HepG2 (cell line): Measurements from ENCODE around the gene PCDHGC5. TPM values are rescaled to one million over a fixed set of nuclear protein-coding genes. Genes with fewer than 3 reads are reported as not detected.

Experiments
- ATAC-seq: fragments of 200-7000 bp; cut with Tn5 transposase; 3 replicates; pipeline ENCODE4 v1.9.1; 2020; ENCODE audit warnings: mild to moderate bottlenecking, moderate library complexity
- BruUV-seq: library from RNA; stranded (reverse); fragments of 400-500 nt; replicated peaks from 2 replicates; lab custom pipeline; 2021; lab: Mats Ljungman, UMichigan
- CTCF ChIA-PET: fragments of 300-600 bp; formaldehyde crosslinking; extraction: SDS; loops from one replicate; lab custom pipeline; 2021; ENCODE audit warnings: low total read pairs, inconsistent platforms, low intra/inter-chr PET ratio; lab: Yijun Ruan, JAX
- POLR2A ChIA-PET: fragments of 350-600 bp; sonication (Branson Sonifier 250); formaldehyde crosslinking; loops from one replicate; lab custom pipeline; 2020; ENCODE audit warnings: antibody characterized with exemption, inconsistent platforms; lab: Yijun Ruan, JAX
- DNase-seq: peaks from one replicate; pipeline ENCODE4 v3.0.0-alpha.2; 2015; ENCODE audit warnings: low spot score
- FAIRE-seq: peaks from 3 replicates; lab custom pipeline; 2011; peaks lifted over from hg19 to GRCh38; lab: Jason Lieb, UNC
- H2AFZ ChIP-seq: one replicate; pipeline ENCODE4 v1.6.1; 2011; ENCODE audit warnings: low read length, inconsistent platforms
- H3K27ac ChIP-seq: fragments of 300-600 bp; 3 replicates; pipeline ENCODE4 v1.8.0; 2011; ENCODE audit warnings: mixed run types, mild to moderate bottlenecking, mixed read lengths, low read length, inconsistent platforms; ENCODE audit not compliant: insufficient read depth; ENCODE audit errors: extremely low read length
- H3K27me3 ChIP-seq, 2 experiments: fragments of 200-600 bp in 1 of 2; 2 replicates in 1 of 2; 3 replicates in 1 of 2; pipeline versions ENCODE4 v1.6.0 to v1.8.0; 2011; ENCODE audit warnings: low read length in 2 of 2, mild to moderate bottlenecking in 2 of 2, moderate library complexity in 2 of 2, inconsistent platforms in 1 of 2; ENCODE audit not compliant: insufficient read depth in 2 of 2, control insufficient read depth in 1 of 2
- H3K36me3 ChIP-seq, 2 experiments: fragments of 200-600 bp in 1 of 2; replicated peaks in 1 of 2; 2 replicates in 1 of 2; 3 replicates in 1 of 2; pipeline versions ENCODE4 v1.5.1 to v1.8.0; 2011; ENCODE audit warnings: low read length in 2 of 2, inconsistent platforms in 1 of 2; ENCODE audit not compliant: insufficient read depth in 2 of 2, control insufficient read depth in 1 of 2
- H3K4me1 ChIP-seq: 2 replicates; pipeline ENCODE4 v1.5.1; 2012; ENCODE audit warnings: low read length, inconsistent platforms; ENCODE audit not compliant: insufficient read depth
- H3K4me2 ChIP-seq: 2 replicates; pipeline ENCODE4 v1.6.0; 2011; ENCODE audit warnings: low read depth, low read length, inconsistent platforms
- H3K4me3 ChIP-seq, 3 experiments: fragments of 200-600 bp in 1 of 3; sonication (generic), shearing (Covaris generic) in 1 of 3; replicated peaks in 1 of 3; 2 replicates each; pipeline ENCODE4 v1.5.1; 2011 to 2016; ENCODE audit warnings: low read length in 3 of 3, inconsistent platforms in 2 of 3, low read depth in 2 of 3, mild to moderate bottlenecking in 2 of 3, control low read depth in 1 of 3, mixed read lengths in 1 of 3; ENCODE audit not compliant: insufficient read depth in 1 of 3
- H3K79me2 ChIP-seq: one replicate; pipeline ENCODE4 v1.6.1; 2011; ENCODE audit warnings: low read length, inconsistent platforms; ENCODE audit not compliant: insufficient read depth
- H3K9ac ChIP-seq: 2 replicates; pipeline ENCODE4 v1.6.0; 2011; ENCODE audit warnings: mild to moderate bottlenecking, low read depth, low read length, inconsistent platforms; ENCODE audit not compliant: insufficient read depth
- H3K9me3 ChIP-seq: 2 replicates; pipeline ENCODE4 v1.5.1; 2012; ENCODE audit warnings: mild to moderate bottlenecking, low read length
- H4K20me1 ChIP-seq: 2 replicates; pipeline ENCODE4 v1.6.0; 2011; ENCODE audit warnings: inconsistent platforms, mild to moderate bottlenecking, low read length, moderate library complexity; ENCODE audit not compliant: insufficient read depth
- BHLHE40 ChIP-seq: IDR thresholded peaks from 2 replicates; pipeline ENCODE4 v1.6.1; 2011; ENCODE audit warnings: low read length, improper control_type of control experiment
- CC2D1A ChIP-seq: sonication (generic); formaldehyde crosslinking; IDR thresholded peaks from 2 replicates; pipeline ENCODE4 v1.8.1; 2023; ENCODE audit warnings: mild to moderate bottlenecking, missing genetic modification reagents
- ETV5 ChIP-seq: IDR thresholded peaks from 2 replicates; pipeline ENCODE4 v1.6.1; 2018; ENCODE audit warnings: missing biosample characterization, missing genetic modification reagents, inconsistent platforms, borderline replicate concordance
- HNRNPUL1 ChIP-seq: fragments of 200-400 bp; formaldehyde crosslinking; IDR thresholded peaks from 2 replicates; pipeline ENCODE4 v1.6.1; 2017; ENCODE audit warnings: low read depth, mild to moderate bottlenecking, low read length, moderate library complexity
- KLF16 ChIP-seq, 2 experiments: sonication (generic) in 1 of 2; formaldehyde crosslinking in 1 of 2; IDR thresholded peaks; 2 replicates each; pipeline versions ENCODE4 v1.6.1 to v1.8.0; 2016 to 2023; ENCODE audit warnings: missing genetic modification reagents in 2 of 2, missing compliant biosample characterization in 1 of 2
- SKI ChIP-seq: fragments of 450-650 bp; IDR thresholded peaks from one replicate; pipeline ENCODE4 v1.6.1; 2018; ENCODE audit warnings: mild to moderate bottlenecking; ENCODE audit not compliant: partially characterized antibody
- ZKSCAN8 ChIP-seq: IDR thresholded peaks from 2 replicates; pipeline ENCODE4 v1.6.1; 2016; ENCODE audit warnings: borderline replicate concordance, missing genetic modification reagents, missing compliant biosample characterization
- ZNF333 ChIP-seq: sonication (generic); formaldehyde crosslinking; IDR thresholded peaks from 2 replicates; pipeline ENCODE4 v1.4.0; 2020; ENCODE audit warnings: mild to moderate bottlenecking, missing genetic modification reagents, borderline replicate concordance
- WGBS: methylation state at CpG from one replicate; pipeline ENCODE4 v1.1.6; 2017; ENCODE audit warnings: low lambda C conversion rate; 5-methylcytosine and 5-hydroxymethylcytosine counted together
- in situ Hi-C: cut with HindIII; loops from 2 replicates; pipeline ENCODE4 v1.10.0; 2017; ENCODE audit warnings: low pct_unique_long_range_greater_than_20kb; ENCODE audit not compliant: extremely low pct_ligation_motif_present
- intact Hi-C: fragments of 100-400 bp; cut with micrococcal nuclease; formaldehyde crosslinking; loops from one replicate; pipeline ENCODE4 v1.10.0; 2022; ENCODE audit not compliant: unreplicated experiment
- polyA plus RNA-seq, 8 experiments: library from polyadenylated mRNA; depleted of rRNA in 3 of 8; stranded (reverse) in 7 of 8; unstranded in 1 of 8; fragments of >200 nt; fragmentation: Illumina TruSeq in 4 of 8; extraction: Trizol in 4 of 8; gene quantifications; 2 replicates each; pipeline versions ENCODE4 v1.2.1 to v1.2.3, GENCODE V29; 2011 to 2016; ENCODE audit warnings: low read depth in 4 of 8, missing spikeins in 1 of 8, mixed read lengths in 1 of 8; ENCODE audit not compliant: insufficient read depth in 1 of 8
- total RNA-seq, 5 experiments: library from RNA; depleted of rRNA; stranded (reverse); fragments of >200 nt; fragmentation: Illumina TruSeq; extraction: Trizol; gene quantifications; 2 replicates each; pipeline ENCODE4 v1.2.3, GENCODE V29; 2016; ENCODE audit warnings: low read depth in 1 of 5
- TF ChIP-seq, protein P1 (sequence below): sonication (generic); formaldehyde crosslinking; IDR thresholded peaks from 2 replicates; pipeline ENCODE4 v1.4.0; 2020; ENCODE audit warnings: mild to moderate bottlenecking, missing genetic modification reagents
- TF ChIP-seq, protein P2 (sequence below): sonication (generic); formaldehyde crosslinking; IDR thresholded peaks from 2 replicates; pipeline ENCODE4 v1.8.0; 2022; ENCODE audit warnings: missing genetic modification reagents, mild to moderate bottlenecking, borderline replicate concordance

Gene PCDHGC5
- total and polyA plus RNA-seq, 2 of the 13 experiments (the other 11 are each of a cell fraction or from before 2014, with no cell fraction given): 0.03 TPM; not detected in 1

DNA sequence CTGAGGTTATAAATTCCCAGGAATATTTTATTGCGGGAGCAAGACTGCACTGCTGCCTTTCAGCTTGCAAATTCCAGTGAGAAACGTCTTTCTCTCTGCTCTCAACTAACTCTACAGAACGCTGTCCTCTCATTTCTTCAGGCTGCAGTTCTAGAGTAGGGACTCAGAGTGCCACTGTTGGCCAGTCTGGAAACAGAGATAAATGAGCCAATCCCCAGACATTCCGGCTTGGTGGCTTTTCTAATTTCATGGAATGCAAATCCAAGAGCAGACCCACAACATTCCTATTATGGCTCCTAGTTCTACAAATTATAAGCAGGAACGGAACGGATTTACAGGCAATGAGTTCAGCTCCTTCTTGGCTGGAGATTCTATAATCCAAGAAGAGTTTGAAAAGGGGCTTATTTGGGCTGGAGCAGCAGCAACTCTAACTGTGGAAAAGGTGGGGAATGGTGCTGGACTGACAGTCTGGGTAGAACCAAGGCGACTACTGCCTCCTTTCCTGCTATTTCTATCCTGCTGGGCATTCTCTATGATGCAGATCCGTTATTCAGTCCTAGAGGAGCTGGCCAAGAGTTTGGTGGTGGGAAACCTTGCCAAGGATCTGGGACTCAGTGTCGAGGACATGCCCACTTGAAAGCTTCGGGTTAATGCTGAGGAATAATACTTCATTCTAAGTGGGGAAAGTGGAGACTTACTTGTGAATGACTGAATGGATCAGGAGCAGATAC, 49.3 kb upstream of the PCDHGC5 start:
- Histone ChIP-seq H3K27ac (no peak overlapping the region), H3K36me3 (no peaks in the 10 kb centered on the region), H2AFZ (no peak overlapping the region), H3K79me2 (no peaks in the 10 kb centered on the region), H3K9me3 (no peaks in the 10 kb centered on the region), H3K4me2 (no peak overlapping the region), H4K20me1 (no peaks in the 10 kb centered on the region), H3K4me1 (no peaks in the 10 kb centered on the region), H3K4me3 (no peak overlapping the region), H3K9ac (no peak overlapping the region), H3K27me3 (no peaks in the 10 kb centered on the region)
- in situ Hi-C loops: no loop called here
- DNase-seq (no peak), FAIRE-seq (no peak), ATAC-seq (no peak)
- BruUV-seq: no TSS peak
- CTCF ChIA-PET: no interaction called here
- TF ChIP-seq, protein P1, sequence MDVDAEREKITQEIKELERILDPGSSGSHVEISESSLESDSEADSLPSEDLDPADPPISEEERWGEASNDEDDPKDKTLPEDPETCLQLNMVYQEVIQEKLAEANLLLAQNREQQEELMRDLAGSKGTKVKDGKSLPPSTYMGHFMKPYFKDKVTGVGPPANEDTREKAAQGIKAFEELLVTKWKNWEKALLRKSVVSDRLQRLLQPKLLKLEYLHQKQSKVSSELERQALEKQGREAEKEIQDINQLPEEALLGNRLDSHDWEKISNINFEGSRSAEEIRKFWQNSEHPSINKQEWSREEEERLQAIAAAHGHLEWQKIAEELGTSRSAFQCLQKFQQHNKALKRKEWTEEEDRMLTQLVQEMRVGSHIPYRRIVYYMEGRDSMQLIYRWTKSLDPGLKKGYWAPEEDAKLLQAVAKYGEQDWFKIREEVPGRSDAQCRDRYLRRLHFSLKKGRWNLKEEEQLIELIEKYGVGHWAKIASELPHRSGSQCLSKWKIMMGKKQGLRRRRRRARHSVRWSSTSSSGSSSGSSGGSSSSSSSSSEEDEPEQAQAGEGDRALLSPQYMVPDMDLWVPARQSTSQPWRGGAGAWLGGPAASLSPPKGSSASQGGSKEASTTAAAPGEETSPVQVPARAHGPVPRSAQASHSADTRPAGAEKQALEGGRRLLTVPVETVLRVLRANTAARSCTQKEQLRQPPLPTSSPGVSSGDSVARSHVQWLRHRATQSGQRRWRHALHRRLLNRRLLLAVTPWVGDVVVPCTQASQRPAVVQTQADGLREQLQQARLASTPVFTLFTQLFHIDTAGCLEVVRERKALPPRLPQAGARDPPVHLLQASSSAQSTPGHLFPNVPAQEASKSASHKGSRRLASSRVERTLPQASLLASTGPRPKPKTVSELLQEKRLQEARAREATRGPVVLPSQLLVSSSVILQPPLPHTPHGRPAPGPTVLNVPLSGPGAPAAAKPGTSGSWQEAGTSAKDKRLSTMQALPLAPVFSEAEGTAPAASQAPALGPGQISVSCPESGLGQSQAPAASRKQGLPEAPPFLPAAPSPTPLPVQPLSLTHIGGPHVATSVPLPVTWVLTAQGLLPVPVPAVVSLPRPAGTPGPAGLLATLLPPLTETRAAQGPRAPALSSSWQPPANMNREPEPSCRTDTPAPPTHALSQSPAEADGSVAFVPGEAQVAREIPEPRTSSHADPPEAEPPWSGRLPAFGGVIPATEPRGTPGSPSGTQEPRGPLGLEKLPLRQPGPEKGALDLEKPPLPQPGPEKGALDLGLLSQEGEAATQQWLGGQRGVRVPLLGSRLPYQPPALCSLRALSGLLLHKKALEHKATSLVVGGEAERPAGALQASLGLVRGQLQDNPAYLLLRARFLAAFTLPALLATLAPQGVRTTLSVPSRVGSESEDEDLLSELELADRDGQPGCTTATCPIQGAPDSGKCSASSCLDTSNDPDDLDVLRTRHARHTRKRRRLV (CRISPR knock-in tag): no peak
- TF ChIP-seq ETV5 (no peak), HNRNPUL1 (no peak), BHLHE40 (no peak), ZKSCAN8 (CRISPR knock-in tag) (no peak), SKI (no peak), CC2D1A (no peak), KLF16 (CRISPR knock-in tag; IDR thresholded peaks at IDR 0.05) (no peak), ZNF333 (no peak)
- TF ChIP-seq, protein P2, sequence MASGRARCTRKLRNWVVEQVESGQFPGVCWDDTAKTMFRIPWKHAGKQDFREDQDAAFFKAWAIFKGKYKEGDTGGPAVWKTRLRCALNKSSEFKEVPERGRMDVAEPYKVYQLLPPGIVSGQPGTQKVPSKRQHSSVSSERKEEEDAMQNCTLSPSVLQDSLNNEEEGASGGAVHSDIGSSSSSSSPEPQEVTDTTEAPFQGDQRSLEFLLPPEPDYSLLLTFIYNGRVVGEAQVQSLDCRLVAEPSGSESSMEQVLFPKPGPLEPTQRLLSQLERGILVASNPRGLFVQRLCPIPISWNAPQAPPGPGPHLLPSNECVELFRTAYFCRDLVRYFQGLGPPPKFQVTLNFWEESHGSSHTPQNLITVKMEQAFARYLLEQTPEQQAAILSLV (CRISPR knock-in tag): no peak
- 9% methylated on average over 10 of the region's 10 CpGs for WGBS
- intact Hi-C loops: no loop called here
- POLR2A ChIA-PET: no interaction called here
